ENCODE measurements around the gene DMRTC2.

DNA sequence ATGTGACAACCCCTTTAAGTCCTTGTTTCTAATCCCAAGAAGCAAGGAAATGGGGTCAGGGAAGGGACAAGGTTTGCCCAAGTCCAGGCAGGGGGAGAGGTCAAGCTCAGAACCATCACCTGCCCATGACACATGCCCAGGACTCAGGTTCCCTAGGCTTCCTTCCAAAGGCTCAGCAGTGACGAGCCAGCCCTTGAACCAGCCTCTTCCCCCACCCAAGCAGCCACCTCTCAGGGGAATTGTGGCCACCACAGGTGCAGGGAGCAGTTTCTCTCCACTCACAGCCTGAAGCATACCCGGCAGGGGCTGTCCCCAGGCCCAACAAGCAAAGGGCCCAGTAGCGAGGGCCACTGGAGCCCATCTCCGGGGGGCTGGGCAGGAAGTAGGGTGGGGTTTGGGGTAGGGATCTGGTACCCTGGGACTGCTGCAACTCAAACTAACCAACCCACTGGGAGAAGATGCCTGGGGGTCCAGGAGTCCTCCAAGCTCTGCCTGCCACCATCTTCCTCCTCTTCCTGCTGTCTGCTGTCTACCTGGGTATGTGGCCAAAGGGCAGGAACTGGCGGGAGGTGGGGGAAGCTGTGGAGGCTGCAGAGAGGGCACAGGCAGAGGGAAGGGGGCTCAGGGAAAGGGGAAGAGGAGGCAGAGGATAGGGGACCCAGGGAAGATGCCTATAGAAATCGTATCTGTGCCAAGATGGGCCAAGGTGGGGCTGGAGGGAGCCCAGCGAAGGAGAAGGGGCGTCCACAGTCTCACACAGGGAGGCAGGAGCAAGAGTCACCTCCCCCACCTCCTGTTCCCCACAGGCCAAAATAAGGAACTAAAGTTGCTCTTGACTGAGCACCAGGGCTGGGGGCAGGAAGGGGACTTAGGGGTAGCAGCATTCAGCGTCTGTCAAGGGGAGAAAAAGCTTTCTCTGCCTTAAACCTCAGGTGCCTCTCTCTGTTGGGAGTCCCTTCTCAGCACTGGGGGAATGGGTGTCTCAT is 32.3 kb downstream of the DMRTC2 start, which contains the start of gene CD79A:
- TF ChIP-seq, protein P1, sequence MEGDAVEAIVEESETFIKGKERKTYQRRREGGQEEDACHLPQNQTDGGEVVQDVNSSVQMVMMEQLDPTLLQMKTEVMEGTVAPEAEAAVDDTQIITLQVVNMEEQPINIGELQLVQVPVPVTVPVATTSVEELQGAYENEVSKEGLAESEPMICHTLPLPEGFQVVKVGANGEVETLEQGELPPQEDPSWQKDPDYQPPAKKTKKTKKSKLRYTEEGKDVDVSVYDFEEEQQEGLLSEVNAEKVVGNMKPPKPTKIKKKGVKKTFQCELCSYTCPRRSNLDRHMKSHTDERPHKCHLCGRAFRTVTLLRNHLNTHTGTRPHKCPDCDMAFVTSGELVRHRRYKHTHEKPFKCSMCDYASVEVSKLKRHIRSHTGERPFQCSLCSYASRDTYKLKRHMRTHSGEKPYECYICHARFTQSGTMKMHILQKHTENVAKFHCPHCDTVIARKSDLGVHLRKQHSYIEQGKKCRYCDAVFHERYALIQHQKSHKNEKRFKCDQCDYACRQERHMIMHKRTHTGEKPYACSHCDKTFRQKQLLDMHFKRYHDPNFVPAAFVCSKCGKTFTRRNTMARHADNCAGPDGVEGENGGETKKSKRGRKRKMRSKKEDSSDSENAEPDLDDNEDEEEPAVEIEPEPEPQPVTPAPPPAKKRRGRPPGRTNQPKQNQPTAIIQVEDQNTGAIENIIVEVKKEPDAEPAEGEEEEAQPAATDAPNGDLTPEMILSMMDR (IDR thresholded peaks at IDR 0.05): no peak
- TF ChIP-seq POLR2A (IDR thresholded peaks at IDR 0.05) (no peak), POLR2AphosphoS5 (IDR thresholded peaks at IDR 0.05) (no peak)
